ENCODE data around the gene CTF1. TPM values are rescaled to one million over a fixed set of nuclear protein-coding genes. Genes with fewer than 3 reads are reported as not detected.

CTF1 gene
- total RNA-seq, 1 donor from 2014 or later: 5.1 TPM

GRCh38 chr16:30924913-30925631 is 28.7 kb downstream of the CTF1 start:
- Mint-ChIP-seq H3K27me3 (no peaks in the 10 kb centered on the region), H3K36me3 (ENCODE audit: insufficient read depth) (peaks cover 2% of the 10 kb centered on the region), H3K27ac (peak overlapping the region; percentile 30), H3K4me3 (ENCODE audit: low read depth) (peak overlapping the region; percentile 79), H3K4me1 (ENCODE audit: low read depth) (peaks cover 8% of the 10 kb centered on the region), H3K9me3 (ENCODE audit: low read depth) (no peaks in the 10 kb centered on the region)
- TF ChIP-seq CTCF (IDR thresholded peaks at IDR 0.05; ENCODE audit: unreplicated experiment): no peak
- no peak for DNase-seq (ENCODE audit: low spot score, unreplicated experiment)

GRCh38 chr16:30925632-30925987 is 29.2 kb downstream of the CTF1 start:
- TF ChIP-seq CTCF (IDR thresholded peaks at IDR 0.05; ENCODE audit: unreplicated experiment): no peak
- no peaks in the 10 kb centered on the region for H3K9me3 Mint-ChIP-seq (ENCODE audit: low read depth)
- peaks cover 8% of the 10 kb centered on the region for H3K4me1 Mint-ChIP-seq (ENCODE audit: low read depth)
- H3K36me3 Mint-ChIP-seq (ENCODE audit: insufficient read depth): peaks cover 2% of the 10 kb centered on the region
- DNase-seq (ENCODE audit: low spot score, unreplicated experiment): no peak
- H3K27me3 Mint-ChIP-seq: no peaks in the 10 kb centered on the region
- no peak overlapping the region for H3K4me3 Mint-ChIP-seq (ENCODE audit: low read depth)
- H3K27ac Mint-ChIP-seq: no peak overlapping the region

- H3K9me3 Mint-ChIP-seq (ENCODE audit: low read depth): no peaks in the 10 kb centered on the region
- peak overlapping the region; percentile 60 for H3K27ac Mint-ChIP-seq
- peaks cover 2% of the 10 kb centered on the region for H3K36me3 Mint-ChIP-seq (ENCODE audit: insufficient read depth)
- no peak for DNase-seq (ENCODE audit: low spot score, unreplicated experiment)
- peaks cover 8% of the 10 kb centered on the region for H3K4me1 Mint-ChIP-seq (ENCODE audit: low read depth)
- no peaks in the 10 kb centered on the region for H3K27me3 Mint-ChIP-seq
- peak overlapping the region; percentile 55 for H3K4me3 Mint-ChIP-seq (ENCODE audit: low read depth)
- TF ChIP-seq CTCF (IDR thresholded peaks at IDR 0.05; ENCODE audit: unreplicated experiment): no peak
Observed at GRCh38 chr16:30925995-30926811, 29.8 kb downstream of the CTF1 start.

DNA sequence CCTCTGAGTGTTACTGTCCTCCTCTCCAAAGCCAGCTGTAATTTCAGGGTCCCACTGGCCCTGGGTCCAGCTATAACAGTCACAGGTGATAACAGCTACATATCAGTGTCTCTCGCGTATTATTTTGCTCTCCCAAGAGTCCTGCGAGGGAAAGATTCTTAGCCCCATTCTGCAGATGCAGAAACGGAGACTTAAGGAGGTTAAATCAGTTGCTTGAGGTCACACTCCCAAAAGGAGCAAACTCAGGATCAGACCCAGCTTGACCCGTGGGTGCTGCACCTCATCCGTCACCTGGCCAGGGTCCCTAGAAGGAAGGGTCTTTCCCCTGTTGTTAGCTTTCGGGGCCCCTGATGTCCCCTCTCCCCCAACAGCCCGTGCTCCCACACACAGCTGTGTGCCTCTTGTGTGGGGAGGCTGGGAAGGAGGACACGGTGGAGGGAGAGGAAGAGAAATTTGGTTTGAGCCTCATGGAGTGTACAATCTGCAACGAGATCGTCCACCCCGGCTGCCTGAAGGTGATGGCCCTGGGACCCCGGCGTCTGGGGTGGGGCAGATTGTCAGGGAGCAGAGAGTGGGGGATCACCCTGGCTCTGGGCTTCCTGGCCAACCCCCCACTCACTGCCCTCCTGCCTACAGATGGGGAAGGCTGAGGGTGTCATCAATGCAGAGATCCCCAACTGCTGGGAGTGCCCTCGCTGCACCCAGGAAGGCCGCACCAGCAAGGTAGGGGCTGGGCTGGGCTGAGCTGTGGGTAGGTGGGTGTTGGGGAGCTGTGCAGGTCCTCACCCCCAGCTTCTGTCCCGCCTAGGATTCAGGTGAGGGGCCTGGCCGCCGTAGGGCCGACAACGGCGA is 30.7 kb downstream of the CTF1 start:
- no peak overlapping the region for H3K4me3 Mint-ChIP-seq (ENCODE audit: low read depth)
- H3K9me3 Mint-ChIP-seq (ENCODE audit: low read depth): no peaks in the 10 kb centered on the region
- peaks cover 8% of the 10 kb centered on the region for H3K4me1 Mint-ChIP-seq (ENCODE audit: low read depth)
- no peaks in the 10 kb centered on the region for H3K27me3 Mint-ChIP-seq
- TF ChIP-seq CTCF (IDR thresholded peaks at IDR 0.05; ENCODE audit: unreplicated experiment): no peak
- no peak overlapping the region for H3K27ac Mint-ChIP-seq
- H3K36me3 Mint-ChIP-seq (ENCODE audit: insufficient read depth): peaks cover 2% of the 10 kb centered on the region
- DNase-seq (ENCODE audit: low spot score, unreplicated experiment): no peak

All from progenitor cell of endocrine pancreas (in vitro differentiated cells).